T-helper 2 cell treated with Interferon-gamma antibody and Interleukin-4, amounts not matched to agents 100 ng/mL and 5 ng/mL, for 36 hours (primary cell): ENCODE results near the gene SAMD1. TPM values are rescaled to one million over a fixed set of nuclear protein-coding genes. Genes with fewer than 3 reads are reported as not detected.

ENCODE experiments used
- intact Hi-C: fragments of 100-400 bp; cut with micrococcal nuclease; formaldehyde crosslinking; loops from one replicate; pipeline ENCODE4 v1.15.1; 2023
- total RNA-seq: library from RNA; stranded (reverse); gene quantifications from 2 replicates; pipeline ENCODE4 v1.2.3, GENCODE V29; 2022

Gene SAMD1
- total RNA-seq, 1 donor from 2014 or later: 103 TPM

GRCh38 chr19:14042659-14043608 is 47.6 kb downstream of the SAMD1 start:
- intact Hi-C loops: loop anchor here (1.0 kb wide), 1 partner anchor 163 kb away; no protein-coding TSS in a partner anchor

DNA sequence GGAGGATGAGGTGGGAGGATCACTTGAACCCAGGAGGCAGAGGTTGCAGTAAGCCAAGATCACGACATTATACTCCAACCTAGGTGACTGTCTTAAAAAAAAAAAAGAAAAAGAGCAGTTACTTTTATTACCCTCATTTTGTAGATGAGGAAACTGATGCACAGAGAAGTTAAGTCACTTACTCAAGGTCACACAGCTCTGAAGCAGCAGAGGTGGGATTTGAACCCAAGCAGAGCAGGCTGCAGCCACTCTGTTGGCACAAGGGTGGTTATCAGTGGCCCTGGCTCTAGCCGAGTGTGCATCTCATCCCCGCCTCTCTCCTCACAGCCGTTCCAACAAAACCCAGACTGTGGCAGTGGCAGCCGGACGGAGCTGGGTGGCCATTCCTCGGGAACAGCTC is 51.4 kb downstream of the SAMD1 start:
- intact Hi-C loops: no loop called here

Other genes with a start within 250 kb of the SAMD1 start
- 0.70 TPM in 1 of 2 replicates, not detected in the other for gene NANOS3, start 213.6 kb downstream of the SAMD1 start, total RNA-seq
- gene BRME1, start 184.6 kb downstream of the SAMD1 start, total RNA-seq: 10.5 and 11.3 TPM in 2 replicates
- 35.7 and 37.2 TPM in 2 replicates for gene CC2D1A, start 184.6 kb downstream of the SAMD1 start, total RNA-seq
- gene PODNL1, start 152.3 kb downstream of the SAMD1 start, total RNA-seq: 0.30 TPM in 1 of 2 replicates, not detected in the other
- gene DCAF15, start 138.2 kb downstream of the SAMD1 start, total RNA-seq: 70.3 and 71.9 TPM in 2 replicates
- gene RFX1, start 84.4 kb downstream of the SAMD1 start, total RNA-seq: 16.1 and 16.2 TPM in 2 replicates
- not detected in 2 replicates for gene RLN3, start 62.6 kb downstream of the SAMD1 start, total RNA-seq
- gene IL27RA, start 59.0 kb downstream of the SAMD1 start, total RNA-seq: 90.2 and 91.1 TPM in 2 replicates
- 0.30 TPM in 1 of 2 replicates, not detected in the other for gene PALM3, start 28.7 kb downstream of the SAMD1 start, total RNA-seq
- 2.1 TPM in 2 replicates for gene MISP3, start 18.0 kb downstream of the SAMD1 start, total RNA-seq
- gene C19orf67, start 5.0 kb downstream of the SAMD1 start, total RNA-seq: 0.30 and 0.39 TPM in 2 replicates
- 65.4 and 67.4 TPM in 2 replicates for gene PRKACA, start 27.0 kb upstream of the SAMD1 start, total RNA-seq
- 114 and 117 TPM in 2 replicates for gene ASF1B, start 45.8 kb upstream of the SAMD1 start, total RNA-seq
- gene ADGRL1, start 115.4 kb upstream of the SAMD1 start, total RNA-seq: 8.4 and 11.0 TPM in 2 replicates